EL (cell line): ENCODE data around the gene CASKIN1.

ENCODE experiments used
- DNase-seq: peaks from one replicate; pipeline ENCODE4 v3.0.0-alpha.2; 2016

Gene CASKIN1

DNA sequence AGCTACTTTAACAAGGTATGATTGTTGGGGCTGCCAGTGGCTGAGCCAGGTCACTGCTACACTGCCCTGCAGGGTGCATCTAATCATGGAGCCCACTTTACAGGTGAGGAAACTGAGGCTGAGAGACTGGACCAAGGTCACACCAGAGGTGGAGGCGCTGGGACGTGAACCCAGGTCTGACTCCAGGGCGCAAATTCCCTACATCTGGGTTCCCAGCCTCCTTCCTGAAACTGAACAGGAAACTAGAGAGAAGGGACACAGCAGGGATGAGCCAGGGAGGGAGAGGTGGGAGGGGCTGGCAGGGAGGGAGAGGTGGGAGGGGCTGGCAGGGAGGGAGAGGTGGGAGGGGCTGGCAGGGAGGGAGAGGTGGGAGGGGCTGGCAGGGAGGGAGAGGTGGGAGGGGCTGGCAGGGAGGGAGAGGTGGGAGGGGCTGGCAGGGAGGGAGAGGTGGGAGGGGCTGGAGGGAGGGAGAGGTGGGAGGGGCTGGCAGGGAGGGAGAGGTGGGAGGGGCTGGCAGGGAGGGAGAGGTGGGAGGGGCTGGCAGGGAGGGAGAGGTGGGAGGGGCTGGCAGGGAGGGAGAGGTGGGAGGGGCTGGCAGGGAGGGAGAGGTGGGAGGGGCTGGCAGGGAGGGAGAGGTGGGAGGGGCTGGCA lies 68.7 kb downstream of the CASKIN1 start:
- peak; percentile 61 for DNase-seq
